NT2/D1 (cell line): ENCODE measurements around the gene MYO3B.

Source experiments
- DNase-seq: peaks from one replicate; pipeline ENCODE4 v3.0.0-alpha.2; 2011; ENCODE audit warnings: low read depth, low spot score
- H3K27me3 ChIP-seq: 2 replicates; pipeline ENCODE4 v1.6.0; 2011; ENCODE audit warnings: mild to moderate bottlenecking; ENCODE audit not compliant: insufficient read length, insufficient read depth
- H3K36me3 ChIP-seq: 2 replicates; pipeline ENCODE4 v1.6.1; 2011; ENCODE audit warnings: mild to moderate bottlenecking, low read length, mixed read lengths; ENCODE audit not compliant: insufficient read depth, insufficient read length
- H3K4me1 ChIP-seq: 2 replicates; pipeline ENCODE4 v1.5.1; 2011; ENCODE audit not compliant: insufficient read depth, insufficient read length
- H3K4me3 ChIP-seq: 2 replicates; pipeline ENCODE4 v1.5.1; 2011; ENCODE audit warnings: low read depth; ENCODE audit not compliant: insufficient read length
- H3K9ac ChIP-seq: 2 replicates; pipeline ENCODE4 v1.6.0; 2011; ENCODE audit warnings: low read depth; ENCODE audit not compliant: insufficient read length
- H3K9me3 ChIP-seq: 2 replicates; pipeline ENCODE4 v1.5.1; 2011; ENCODE audit warnings: mild to moderate bottlenecking, low read length; ENCODE audit not compliant: insufficient read depth
- SUZ12 ChIP-seq: IDR thresholded peaks from 2 replicates; pipeline ENCODE4 v1.6.1; 2011; ENCODE audit not compliant: insufficient read length, insufficient read depth; ENCODE audit errors: extremely low read depth
- YY1 ChIP-seq: IDR thresholded peaks from 2 replicates; pipeline ENCODE4 v1.6.1; 2011; ENCODE audit not compliant: insufficient read length, insufficient read depth
- ZNF274 ChIP-seq: IDR thresholded peaks from 2 replicates; pipeline ENCODE4 v1.6.1; 2011; ENCODE audit warnings: mild to moderate bottlenecking, low read depth, low read length

MYO3B gene

DNA sequence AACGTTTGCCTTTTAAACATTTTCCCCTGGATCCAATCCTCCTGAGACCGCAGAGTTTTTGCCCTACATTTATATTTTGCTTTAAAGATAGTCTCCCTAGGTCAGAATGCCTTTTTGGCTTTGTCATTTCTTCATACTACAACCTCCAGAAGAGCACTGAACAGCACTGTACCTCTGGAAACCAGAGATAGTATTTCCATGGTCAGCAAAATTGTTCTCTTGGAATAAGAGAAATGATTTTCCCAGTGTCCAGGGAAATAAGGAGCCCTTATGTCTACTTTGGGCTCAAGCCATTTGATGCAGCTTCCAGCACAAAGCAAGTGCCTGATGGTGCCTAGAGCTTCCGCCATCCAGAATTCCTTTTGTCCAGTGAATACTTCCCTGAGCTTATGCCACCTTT is 461.7 kb downstream of the MYO3B start:
- no peak overlapping the region for H3K9ac ChIP-seq
- TF ChIP-seq ZNF274 (no peak), YY1 (no peak), SUZ12 (no peak)
- H3K27me3 ChIP-seq: no peaks in the 10 kb centered on the region
- no peak overlapping the region for H3K4me3 ChIP-seq
- no peak for DNase-seq
- peaks cover 12% of the 10 kb centered on the region; the same call in 1 of the 2 replicates for H3K9me3 ChIP-seq
- H3K36me3 ChIP-seq: peaks cover 21% of the 10 kb centered on the region
- H3K4me1 ChIP-seq: no peaks in the 10 kb centered on the region

- Histone ChIP-seq H3K36me3 (peaks cover 21% of the 10 kb centered on the region), H3K4me1 (no peaks in the 10 kb centered on the region), H3K4me3 (no peak overlapping the region), H3K9ac (no peak overlapping the region), H3K27me3 (no peaks in the 10 kb centered on the region), H3K9me3 (0 out of 2 replicates have a peak, but pooled peaks cover 3% of the 10 kb centered on the region)
- TF ChIP-seq SUZ12 (no peak), YY1 (no peak), ZNF274 (no peak)
- no peak for DNase-seq
Observed at GRCh38 chr2:170641961-170642360, 464.0 kb downstream of the MYO3B start.

DNA sequence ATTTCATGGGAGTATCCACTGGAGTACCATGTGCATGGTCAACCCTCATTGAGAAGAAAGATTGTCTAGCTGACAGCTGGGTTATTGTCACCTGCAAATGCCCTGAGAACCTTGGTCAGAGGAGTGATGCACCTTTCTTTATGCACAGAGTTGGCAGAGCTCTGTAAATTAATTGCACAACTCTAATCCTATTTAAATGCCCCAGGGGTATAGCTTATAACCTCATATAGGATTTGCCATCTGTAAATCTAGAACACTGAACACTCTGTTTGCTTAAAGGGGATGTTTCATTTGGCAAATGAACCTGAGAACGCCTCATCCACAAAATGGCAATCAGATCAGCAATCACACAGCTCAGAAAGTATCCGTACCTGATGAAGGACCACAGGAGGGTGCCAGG is 465.4 kb downstream of the MYO3B start:
- H3K4me1 ChIP-seq: no peaks in the 10 kb centered on the region
- peaks cover 24% of the 10 kb centered on the region for H3K36me3 ChIP-seq
- H3K27me3 ChIP-seq: no peaks in the 10 kb centered on the region
- H3K4me3 ChIP-seq: no peak overlapping the region
- TF ChIP-seq YY1 (no peak), SUZ12 (no peak), ZNF274 (no peak)
- H3K9ac ChIP-seq: no peak overlapping the region
- no peak for DNase-seq
- 0 out of 2 replicates have a peak, but pooled peaks cover 3% of the 10 kb centered on the region for H3K9me3 ChIP-seq

- H3K9me3 ChIP-seq: no peaks in the 10 kb centered on the region
Observed at GRCh38 chr2:170647741-170648436, 469.9 kb downstream of the MYO3B start.

DNA sequence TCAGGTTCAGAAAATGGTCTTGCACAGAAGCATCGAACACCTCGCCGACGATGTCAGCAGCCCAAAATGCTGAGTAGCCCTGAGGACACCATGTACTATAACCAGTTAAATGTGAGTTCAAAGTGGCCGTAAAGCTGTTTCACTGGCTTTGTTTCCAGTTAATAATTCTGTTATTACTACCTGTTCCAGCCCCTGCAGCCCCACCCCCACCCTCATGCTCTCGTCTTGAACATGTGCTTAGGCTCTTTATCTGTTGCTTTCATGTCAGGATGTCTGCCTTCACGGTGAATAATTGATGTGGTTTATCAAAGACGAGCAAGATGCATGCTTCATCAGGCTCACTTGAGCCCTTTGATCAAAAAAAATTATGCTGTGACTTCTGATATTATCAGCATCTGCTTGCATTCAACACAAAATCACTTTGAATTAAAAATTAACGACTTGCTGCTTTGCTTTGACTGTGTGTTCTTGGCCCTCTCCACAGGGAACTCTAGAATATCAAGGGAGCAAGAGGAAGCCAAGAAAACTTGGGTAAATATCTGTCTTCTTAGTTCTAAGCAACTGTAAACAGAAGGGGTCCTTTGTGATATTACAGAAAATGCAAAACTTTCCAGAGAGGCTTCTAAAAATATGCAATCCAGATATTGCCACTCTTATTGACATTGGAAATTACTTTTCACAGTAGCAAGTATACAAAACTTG is 473.8 kb downstream of the MYO3B start:
- Histone ChIP-seq H3K36me3 (peaks cover 3% of the 10 kb centered on the region), H3K4me1 (no peaks in the 10 kb centered on the region), H3K9me3 (no peaks in the 10 kb centered on the region), H3K4me3 (no peak overlapping the region), H3K27me3 (no peaks in the 10 kb centered on the region), H3K9ac (no peak overlapping the region)
- TF ChIP-seq SUZ12 (no peak), ZNF274 (no peak), YY1 (no peak)
- no peak for DNase-seq

More at GRCh38 chr2:170647741-170648436, 469.9 kb downstream of the MYO3B start:
- no peak for TF ChIP-seq YY1
- TF ChIP-seq ZNF274: no peak
- no peak for TF ChIP-seq SUZ12
- H3K9ac ChIP-seq: no peak overlapping the region
- H3K4me1 ChIP-seq: no peaks in the 10 kb centered on the region
- no peaks in the 10 kb centered on the region for H3K27me3 ChIP-seq
- DNase-seq: no peak
- H3K36me3 ChIP-seq: peaks cover 12% of the 10 kb centered on the region
- no peak overlapping the region for H3K4me3 ChIP-seq

DNA sequence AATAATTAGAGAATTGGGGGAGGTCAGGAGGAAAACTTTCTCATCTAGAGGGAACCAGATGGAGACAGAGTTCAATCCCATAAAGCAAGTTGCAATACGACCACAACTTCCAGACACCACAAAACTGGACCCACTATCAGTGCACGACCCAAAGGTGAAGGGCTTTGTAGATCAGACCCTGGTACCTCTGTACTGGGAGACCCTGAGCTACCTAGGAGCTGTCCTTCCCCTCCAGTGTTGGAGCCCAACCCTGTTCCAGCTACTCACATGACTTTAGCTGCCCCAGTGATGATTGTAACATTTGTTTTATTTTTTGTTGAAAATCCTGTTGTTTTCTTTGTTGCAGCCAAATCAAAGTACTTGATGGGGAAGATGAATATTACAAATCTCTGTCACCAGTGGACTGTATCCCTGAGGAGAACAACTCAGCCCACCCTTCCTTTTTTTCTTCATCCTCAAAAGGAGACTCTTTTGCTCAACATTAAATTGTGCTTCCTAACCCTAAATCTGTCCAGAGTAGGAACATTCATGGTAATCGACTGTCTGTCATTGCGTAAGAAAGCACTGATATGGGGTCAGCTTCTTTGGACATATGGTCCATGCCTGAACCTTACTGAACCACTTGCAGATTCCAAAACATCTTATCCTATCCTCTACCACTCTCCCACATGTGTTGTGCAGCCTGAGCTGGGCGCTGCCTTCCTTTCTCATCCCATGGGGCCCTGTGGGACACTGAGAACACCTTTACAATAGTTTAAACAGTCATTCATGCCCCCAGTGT is 474.9 kb downstream of the MYO3B start:
- Histone ChIP-seq H3K9me3 (no peaks in the 10 kb centered on the region), H3K9ac (no peak overlapping the region), H3K4me1 (no peaks in the 10 kb centered on the region), H3K27me3 (no peaks in the 10 kb centered on the region), H3K4me3 (no peak overlapping the region), H3K36me3 (peaks cover 1% of the 10 kb centered on the region)
- no peak for TF ChIP-seq SUZ12
- no peak for TF ChIP-seq YY1
- no peak for TF ChIP-seq ZNF274
- DNase-seq: no peak
